ENCODE measurements around the gene ATRNL1.
"Not testable (repeated sequence)": the region's sequence is repeated elsewhere in the genome, so short reads cannot be mapped to it uniquely, and the experiment has no call there.

Gene ATRNL1

GRCh38 chr10:115214829-115215228 is 121.7 kb downstream of the ATRNL1 start:
- DNase-seq (ENCODE audit: low spot score) = no peak

GRCh38 chr10:115219203-115219602 is 126.0 kb downstream of the ATRNL1 start:
- DNase-seq (ENCODE audit: low spot score) = no peak

GRCh38 chr10:115222039-115222438 is 128.9 kb downstream of the ATRNL1 start:
- DNase-seq (ENCODE audit: low spot score) = no peak

GRCh38 chr10:115239761-115240160 is 146.6 kb downstream of the ATRNL1 start:
- DNase-seq (ENCODE audit: low spot score) = no peak

- DNase-seq (ENCODE audit: low spot score) = no peak
These were observed 157.6 kb downstream of the ATRNL1 start for GRCh38 chr10:115250784-115251183.

GRCh38 chr10:115253765-115254164 is 160.6 kb downstream of the ATRNL1 start:
- not testable (repeated sequence) for DNase-seq (ENCODE audit: low spot score)

- DNase-seq (ENCODE audit: low spot score) = no peak
These were observed 179.3 kb downstream of the ATRNL1 start for GRCh38 chr10:115272482-115272881.

GRCh38 chr10:115278294-115278693 is 185.1 kb downstream of the ATRNL1 start:
- DNase-seq (ENCODE audit: low spot score) = no peak

GRCh38 chr10:115295213-115295805 is 202.1 kb downstream of the ATRNL1 start:
- no peak for DNase-seq (ENCODE audit: low spot score)

- no peak for DNase-seq (ENCODE audit: low spot score)
These were observed 206.9 kb downstream of the ATRNL1 start for GRCh38 chr10:115300080-115300479.

- not testable (repeated sequence) for DNase-seq (ENCODE audit: low spot score)
These were observed 226.5 kb downstream of the ATRNL1 start for GRCh38 chr10:115319669-115320068.

GRCh38 chr10:115321360-115321759 is 228.2 kb downstream of the ATRNL1 start:
- DNase-seq (ENCODE audit: low spot score) = no peak

- DNase-seq (ENCODE audit: low spot score) = no peak
These were observed 235.2 kb downstream of the ATRNL1 start for GRCh38 chr10:115328331-115328730.

GRCh38 chr10:115335366-115335765 is 242.2 kb downstream of the ATRNL1 start:
- DNase-seq (ENCODE audit: low spot score) = no peak

- DNase-seq (ENCODE audit: low spot score) = peak; percentile 51
These were observed 262.1 kb downstream of the ATRNL1 start for GRCh38 chr10:115355162-115355760.

- DNase-seq (ENCODE audit: low spot score) = not testable (repeated sequence)
These were observed 274.8 kb downstream of the ATRNL1 start for GRCh38 chr10:115367920-115368319.

GRCh38 chr10:115379064-115379463 is 285.9 kb downstream of the ATRNL1 start:
- no peak for DNase-seq (ENCODE audit: low spot score)

- DNase-seq (ENCODE audit: low spot score) = no peak
These were observed 291.5 kb downstream of the ATRNL1 start for GRCh38 chr10:115384665-115385064.

GRCh38 chr10:115390607-115391006 is 297.4 kb downstream of the ATRNL1 start:
- DNase-seq (ENCODE audit: low spot score) = no peak

GRCh38 chr10:115398026-115398425 is 304.9 kb downstream of the ATRNL1 start:
- DNase-seq (ENCODE audit: low spot score) = no peak

GRCh38 chr10:115402699-115403098 is 309.5 kb downstream of the ATRNL1 start:
- DNase-seq (ENCODE audit: low spot score) = no peak

- not testable (repeated sequence) for DNase-seq (ENCODE audit: low spot score)
These were observed 312.7 kb downstream of the ATRNL1 start for GRCh38 chr10:115405838-115406237.

- DNase-seq (ENCODE audit: low spot score) = no peak
These were observed 316.2 kb downstream of the ATRNL1 start for GRCh38 chr10:115409347-115409746.
